GM12878 (cell line): ENCODE measurements around the gene RNFT2. TPM values are rescaled to one million over a fixed set of nuclear protein-coding genes. Genes with fewer than 3 reads are reported as not detected.

Source experiments
- ATAC-seq: fragments of 200-7000 bp; cut with Tn5 transposase; 3 replicates; pipeline ENCODE4 v1.9.1; 2020; ENCODE audit warnings: mild to moderate bottlenecking, moderate library complexity
- BruUV-seq: library from RNA; stranded (reverse); fragments of 400-500 nt; replicated peaks from 2 replicates; lab custom pipeline; 2021; lab: Mats Ljungman, UMichigan
- CTCF ChIA-PET: fragments of 300-600 bp; sonication (Branson Sonifier 250); formaldehyde crosslinking; extraction: SDS; loops from one replicate; lab custom pipeline; 2021; ENCODE audit warnings: inconsistent platforms; lab: Yijun Ruan, JAX
- POLR2A ChIA-PET: fragments of 350-600 bp; formaldehyde crosslinking; extraction: SDS; loops from one replicate; lab custom pipeline; 2021; ENCODE audit warnings: inconsistent platforms; lab: Charles Lee
- RAD21 ChIA-PET: fragments of 300-600 bp; sonication (Branson Sonifier 250); formaldehyde crosslinking; loops from one replicate; lab custom pipeline; 2023; ENCODE audit warnings: antibody characterized with exemption; ENCODE audit not compliant: unreplicated experiment; lab: Charles Lee
- SMC1A ChIA-PET: fragments of 300-600 bp; sonication (Branson Sonifier 250); formaldehyde crosslinking; loops from one replicate; lab custom pipeline; 2023; ENCODE audit not compliant: unreplicated experiment, uncharacterized antibody; lab: Charles Lee
- DNase-seq: peaks from one replicate; pipeline ENCODE4 v3.0.0-alpha.2; 2011; ENCODE audit warnings: low read depth, low spot score
- FAIRE-seq: peaks from 3 replicates; lab custom pipeline; 2011; peaks lifted over from hg19 to GRCh38; lab: Jason Lieb, UNC
- H2AFZ ChIP-seq: 2 replicates; pipeline ENCODE4 v1.6.0; 2011; ENCODE audit warnings: low read depth, low read length, control low read depth; ENCODE audit not compliant: control insufficient read depth
- H3K27ac ChIP-seq: 2 replicates; pipeline ENCODE4 v1.5.1; 2011; ENCODE audit warnings: control low read depth; ENCODE audit not compliant: control insufficient read depth, insufficient read depth
- H3K27me3 ChIP-seq, 2 experiments: replicated peaks in 1 of 2; 2 replicates each; pipeline versions ENCODE4 v1.6.0 to v1.6.1; 2011; ENCODE audit warnings: low read length in 1 of 2; ENCODE audit not compliant: control insufficient read depth in 2 of 2, insufficient read depth in 2 of 2
- H3K36me3 ChIP-seq, 2 experiments: 2 replicates each; pipeline ENCODE4 v1.5.1; 2011; ENCODE audit warnings: low read length in 1 of 2; ENCODE audit not compliant: control insufficient read depth in 2 of 2, insufficient read depth in 2 of 2
- H3K4me1 ChIP-seq: 2 replicates; pipeline ENCODE4 v1.6.1; 2011; ENCODE audit warnings: mild to moderate bottlenecking, low read length, moderate library complexity, mixed read lengths; ENCODE audit not compliant: control insufficient read depth, insufficient read depth
- H3K4me2 ChIP-seq: 2 replicates; pipeline ENCODE4 v1.6.0; 2011; ENCODE audit warnings: control low read depth; ENCODE audit not compliant: control insufficient read depth, insufficient read depth
- H3K4me3 ChIP-seq: fragments of 200-600 bp; sonication (generic); 2 replicates; pipeline ENCODE4 v1.5.1; 2016
- H3K79me2 ChIP-seq: 2 replicates; pipeline ENCODE4 v1.6.0; 2011; ENCODE audit warnings: low read length; ENCODE audit not compliant: control insufficient read depth, insufficient read depth
- H3K9ac ChIP-seq: 2 replicates; pipeline ENCODE4 v1.8.0; 2011; ENCODE audit warnings: low read length, control low read depth, mixed read lengths; ENCODE audit not compliant: control insufficient read depth, insufficient read depth
- H3K9me3 ChIP-seq: replicated peaks from 3 replicates; pipeline ENCODE4 v1.5.1; 2011; ENCODE audit warnings: mild to moderate bottlenecking, low read length; ENCODE audit not compliant: control insufficient read depth, insufficient read depth
- H4K20me1 ChIP-seq: 2 replicates; pipeline ENCODE4 v1.6.0; 2011; ENCODE audit not compliant: control insufficient read depth, insufficient read depth
- BMI1 ChIP-seq: fragments of 450-650 bp; IDR thresholded peaks from 2 replicates; pipeline ENCODE4 v1.6.1; 2016; ENCODE audit warnings: mild to moderate bottlenecking, moderate library complexity, borderline replicate concordance
- CHD4 ChIP-seq: fragments of 200-600 bp; sonication (generic); IDR thresholded peaks from 2 replicates; pipeline ENCODE4 v1.6.1; 2016; ENCODE audit warnings: mild to moderate bottlenecking
- CREB1 ChIP-seq: IDR thresholded peaks from 2 replicates; pipeline ENCODE4 v1.6.1; 2012; ENCODE audit warnings: low read depth, mild to moderate bottlenecking, inconsistent platforms
- GABPA ChIP-seq: IDR thresholded peaks from 2 replicates; pipeline ENCODE4 v1.6.1; 2014; ENCODE audit warnings: antibody characterized with exemption, low read depth, mild to moderate bottlenecking, inconsistent platforms
- IRF4 ChIP-seq: IDR thresholded peaks from 2 replicates; pipeline ENCODE4 v1.6.1; 2011; ENCODE audit warnings: low read depth, low read length
- KAT2A ChIP-seq: conservative IDR thresholded peaks from 2 replicates; pipeline ENCODE4 v1.6.1; 2011; ENCODE audit warnings: low read depth, low read length; ENCODE audit not compliant: control insufficient read depth
- MEF2A ChIP-seq: IDR thresholded peaks from 2 replicates; pipeline ENCODE4 v1.6.1; 2011; ENCODE audit warnings: low read depth, mild to moderate bottlenecking, low read length, moderate library complexity; ENCODE audit not compliant: insufficient read depth
- NFXL1 ChIP-seq: fragments of 450-650 bp; IDR thresholded peaks from 2 replicates; pipeline ENCODE4 v1.6.1; 2017; ENCODE audit warnings: antibody characterized with exemption, mild to moderate bottlenecking, borderline replicate concordance
- NR2F1 ChIP-seq: fragments of 450-650 bp; conservative IDR thresholded peaks from 2 replicates; pipeline ENCODE4 v1.6.1; 2017; ENCODE audit warnings: mild to moderate bottlenecking
- SMC3 ChIP-seq: IDR thresholded peaks from 2 replicates; pipeline ENCODE4 v1.6.1; 2011; ENCODE audit warnings: low read length, improper control_type of control experiment, borderline replicate concordance
- SUPT20H ChIP-seq: IDR thresholded peaks from 2 replicates; pipeline ENCODE4 v1.6.1; 2011; ENCODE audit warnings: low read depth, mild to moderate bottlenecking, low read length, moderate library complexity, borderline replicate concordance; ENCODE audit not compliant: control insufficient read depth
- YY1 ChIP-seq: IDR thresholded peaks from 2 replicates; pipeline ENCODE4 v1.6.1; 2011; ENCODE audit warnings: low read depth, mild to moderate bottlenecking, low read length
- WGBS: methylation state at CpG from one replicate; pipeline ENCODE4 v1.1.6; 2016; ENCODE audit warnings: low lambda C conversion rate; ENCODE audit not compliant: insufficient replicate concordance, insufficient coverage; ENCODE audit errors: missing lambda C conversion rate; 5-methylcytosine and 5-hydroxymethylcytosine counted together
- in situ Hi-C: fragments of 300-500 bp; cut with MboI; formaldehyde crosslinking; loops from 9 replicates; pipeline ENCODE4 v1.14.3; 2018; ENCODE audit warnings: mixed read lengths
- intact Hi-C: fragments of 100-400 bp; cut with micrococcal nuclease; formaldehyde crosslinking; loops from one replicate; pipeline ENCODE4 v1.14.2; 2022; ENCODE audit not compliant: unreplicated experiment
- polyA plus RNA-seq, 11 experiments: library from polyadenylated mRNA; depleted of rRNA in 4 of 11; unstranded in 6 of 11; stranded (reverse) in 5 of 11; fragments of >200 nt; fragmentation: Nextera tagmentation in 4 of 11; fragmentation: Illumina TruSeq in 1 of 11; extraction: Ambion mirVana in 4 of 11; extraction: Trizol in 1 of 11; gene quantifications; 1 replicate in 1 of 11; 2 replicates in 10 of 11; pipeline versions ENCODE4 v1.2.1 to v1.2.3, GENCODE V29; 2011 to 2016; ENCODE audit warnings: inconsistent platforms in 2 of 11, missing spikeins in 2 of 11, low read depth in 1 of 11
- total RNA-seq, 4 experiments: library from RNA; depleted of rRNA in 3 of 4; stranded (reverse); fragments of >200 nt in 3 of 4; fragmentation: Illumina TruSeq in 1 of 4; extraction: Trizol in 1 of 4; gene quantifications; 2 replicates each; pipeline versions ENCODE4 v1.2.1 to v1.2.3, GENCODE V29; 2013 to 2021
- TF ChIP-seq, protein P1 (sequence below), 3 experiments: IDR thresholded peaks in 2 of 3; conservative IDR thresholded peaks in 1 of 3; 2 replicates each; pipeline ENCODE4 v1.5.1; 2011; ENCODE audit warnings: low read depth in 3 of 3, low read length in 3 of 3, mild to moderate bottlenecking in 3 of 3, control low read depth in 2 of 3, moderate library complexity in 2 of 3, inconsistent platforms in 1 of 3, mixed read lengths in 1 of 3; ENCODE audit not compliant: control insufficient read depth in 2 of 3, insufficient read depth in 1 of 3; ENCODE audit errors: extremely low read depth in 1 of 3
- TF ChIP-seq, protein P2 (sequence below): IDR thresholded peaks from 2 replicates; pipeline ENCODE4 v1.6.1; 2011; ENCODE audit warnings: borderline replicate concordance, low read depth, mild to moderate bottlenecking, moderate library complexity, mixed read lengths, low read length; ENCODE audit not compliant: insufficient read depth; ENCODE audit errors: extremely low read length
- TF ChIP-seq, protein P3 (sequence below): fragments of 450-650 bp; IDR thresholded peaks from 2 replicates; pipeline ENCODE4 v1.6.1; 2017; ENCODE audit warnings: mild to moderate bottlenecking

The RNFT2 gene
- total and polyA plus RNA-seq, 10 of the 15 experiments (the other 5 are each of a cell fraction or from before 2014, with no cell fraction given): 2.5 to 17.3 (median 9.7) TPM

DNA sequence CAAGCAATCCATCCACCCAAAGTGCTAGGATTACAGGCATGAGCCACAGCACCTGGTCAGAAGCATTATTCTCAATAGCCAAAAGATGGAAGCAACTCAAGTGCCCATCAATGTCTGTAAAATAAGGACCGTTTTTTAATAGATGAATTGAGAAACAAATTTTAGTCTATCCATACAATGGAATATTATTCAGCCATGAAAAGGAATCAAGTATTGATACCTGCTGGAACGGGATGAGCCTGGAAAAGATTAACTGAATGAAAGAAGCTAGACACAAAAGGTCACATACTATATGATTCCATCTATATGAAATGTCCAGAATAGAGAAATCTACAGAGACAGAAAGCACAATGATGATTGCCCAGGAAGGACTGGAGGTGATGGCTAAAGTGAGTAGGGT is 163.5 kb downstream of the RNFT2 start:
- Histone ChIP-seq H3K4me1 (no peaks in the 10 kb centered on the region), H3K79me2 (no peaks in the 10 kb centered on the region), H3K9me3 (no peaks in the 10 kb centered on the region), H3K4me2 (no peak overlapping the region), H4K20me1 (no peaks in the 10 kb centered on the region), H3K36me3 (no peaks in the 10 kb centered on the region), H3K4me3 (no peak overlapping the region), H3K27me3 (no peaks in the 10 kb centered on the region), H3K27ac (no peak overlapping the region), H3K9ac (no peak overlapping the region), H2AFZ (no peak overlapping the region)
- SMC1A ChIA-PET: no interaction called here
- RAD21 ChIA-PET: no interaction called here
- intact Hi-C loops (no loop called here), in situ Hi-C loops (no loop called here)
- WGBS: 0% methylated on average over 2 of the region's 2 CpGs
- ATAC-seq: no peak
- DNase-seq: no peak
- CTCF ChIA-PET: interaction anchor here (0.6 kb wide), 1 partner anchor 295 kb away, joined by 3 read pairs; no protein-coding TSS in a partner anchor
- no TSS peak for BruUV-seq
- POLR2A ChIA-PET: interaction anchor here (0.6 kb wide), 1 partner anchor 675 kb away, joined by 4 read pairs; no protein-coding TSS in a partner anchor
- no peak for FAIRE-seq
- TF ChIP-seq BMI1 (no peak), YY1 (no peak), SMC3 (no peak), CREB1 (no peak), IRF4 (no peak), NR2F1 (no peak), CHD4 (no peak), NFXL1 (no peak), KAT2A (no peak), SUPT20H (no peak), GABPA (no peak), MEF2A (no peak)
- TF ChIP-seq, protein P1, sequence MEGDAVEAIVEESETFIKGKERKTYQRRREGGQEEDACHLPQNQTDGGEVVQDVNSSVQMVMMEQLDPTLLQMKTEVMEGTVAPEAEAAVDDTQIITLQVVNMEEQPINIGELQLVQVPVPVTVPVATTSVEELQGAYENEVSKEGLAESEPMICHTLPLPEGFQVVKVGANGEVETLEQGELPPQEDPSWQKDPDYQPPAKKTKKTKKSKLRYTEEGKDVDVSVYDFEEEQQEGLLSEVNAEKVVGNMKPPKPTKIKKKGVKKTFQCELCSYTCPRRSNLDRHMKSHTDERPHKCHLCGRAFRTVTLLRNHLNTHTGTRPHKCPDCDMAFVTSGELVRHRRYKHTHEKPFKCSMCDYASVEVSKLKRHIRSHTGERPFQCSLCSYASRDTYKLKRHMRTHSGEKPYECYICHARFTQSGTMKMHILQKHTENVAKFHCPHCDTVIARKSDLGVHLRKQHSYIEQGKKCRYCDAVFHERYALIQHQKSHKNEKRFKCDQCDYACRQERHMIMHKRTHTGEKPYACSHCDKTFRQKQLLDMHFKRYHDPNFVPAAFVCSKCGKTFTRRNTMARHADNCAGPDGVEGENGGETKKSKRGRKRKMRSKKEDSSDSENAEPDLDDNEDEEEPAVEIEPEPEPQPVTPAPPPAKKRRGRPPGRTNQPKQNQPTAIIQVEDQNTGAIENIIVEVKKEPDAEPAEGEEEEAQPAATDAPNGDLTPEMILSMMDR (IDR thresholded peaks at IDR 0.05 in 2 of 3, conservative IDR thresholded peaks at IDR 0.05 in 1 of 3; ENCODE audit: control insufficient read depth in 2 of 3, extremely low read depth in 1 of 3, insufficient read depth in 1 of 3, low read depth in 3 of 3, low read length in 3 of 3): no peak
- TF ChIP-seq, protein P2, sequence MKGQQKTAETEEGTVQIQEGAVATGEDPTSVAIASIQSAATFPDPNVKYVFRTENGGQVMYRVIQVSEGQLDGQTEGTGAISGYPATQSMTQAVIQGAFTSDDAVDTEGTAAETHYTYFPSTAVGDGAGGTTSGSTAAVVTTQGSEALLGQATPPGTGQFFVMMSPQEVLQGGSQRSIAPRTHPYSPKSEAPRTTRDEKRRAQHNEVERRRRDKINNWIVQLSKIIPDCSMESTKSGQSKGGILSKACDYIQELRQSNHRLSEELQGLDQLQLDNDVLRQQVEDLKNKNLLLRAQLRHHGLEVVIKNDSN: no peak
- TF ChIP-seq, protein P3, sequence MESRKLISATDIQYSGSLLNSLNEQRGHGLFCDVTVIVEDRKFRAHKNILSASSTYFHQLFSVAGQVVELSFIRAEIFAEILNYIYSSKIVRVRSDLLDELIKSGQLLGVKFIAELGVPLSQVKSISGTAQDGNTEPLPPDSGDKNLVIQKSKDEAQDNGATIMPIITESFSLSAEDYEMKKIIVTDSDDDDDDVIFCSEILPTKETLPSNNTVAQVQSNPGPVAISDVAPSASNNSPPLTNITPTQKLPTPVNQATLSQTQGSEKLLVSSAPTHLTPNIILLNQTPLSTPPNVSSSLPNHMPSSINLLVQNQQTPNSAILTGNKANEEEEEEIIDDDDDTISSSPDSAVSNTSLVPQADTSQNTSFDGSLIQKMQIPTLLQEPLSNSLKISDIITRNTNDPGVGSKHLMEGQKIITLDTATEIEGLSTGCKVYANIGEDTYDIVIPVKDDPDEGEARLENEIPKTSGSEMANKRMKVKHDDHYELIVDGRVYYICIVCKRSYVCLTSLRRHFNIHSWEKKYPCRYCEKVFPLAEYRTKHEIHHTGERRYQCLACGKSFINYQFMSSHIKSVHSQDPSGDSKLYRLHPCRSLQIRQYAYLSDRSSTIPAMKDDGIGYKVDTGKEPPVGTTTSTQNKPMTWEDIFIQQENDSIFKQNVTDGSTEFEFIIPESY: no peak
